GM10847 (cell line): ENCODE results near the gene VAT1L.

Experiments
- POLR2A ChIP-seq: IDR thresholded peaks from 2 replicates; pipeline ENCODE4 v1.6.1; 2011; ENCODE audit not compliant: insufficient read length; ENCODE audit errors: extremely low read depth

VAT1L gene

DNA sequence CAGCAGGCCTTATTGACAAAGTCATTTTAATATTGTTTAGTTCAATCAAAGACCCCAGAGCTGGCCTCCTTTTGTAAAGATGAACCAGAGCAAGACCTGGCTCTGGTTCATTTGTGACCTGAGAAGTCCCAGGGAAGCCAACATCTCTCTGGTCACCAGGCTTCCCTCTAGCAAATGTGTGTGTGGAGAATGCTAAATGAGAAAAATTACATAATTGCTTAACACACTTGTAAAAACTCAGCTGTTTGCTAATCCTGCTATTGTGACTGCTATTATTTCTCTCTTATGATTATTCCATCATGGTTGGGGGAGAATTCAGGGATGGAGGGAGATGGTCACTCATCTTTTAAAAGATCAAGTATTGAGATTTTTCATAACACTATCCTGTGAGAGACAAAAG lies 139.7 kb downstream of the VAT1L start:
- TF ChIP-seq POLR2A, result no peak

DNA sequence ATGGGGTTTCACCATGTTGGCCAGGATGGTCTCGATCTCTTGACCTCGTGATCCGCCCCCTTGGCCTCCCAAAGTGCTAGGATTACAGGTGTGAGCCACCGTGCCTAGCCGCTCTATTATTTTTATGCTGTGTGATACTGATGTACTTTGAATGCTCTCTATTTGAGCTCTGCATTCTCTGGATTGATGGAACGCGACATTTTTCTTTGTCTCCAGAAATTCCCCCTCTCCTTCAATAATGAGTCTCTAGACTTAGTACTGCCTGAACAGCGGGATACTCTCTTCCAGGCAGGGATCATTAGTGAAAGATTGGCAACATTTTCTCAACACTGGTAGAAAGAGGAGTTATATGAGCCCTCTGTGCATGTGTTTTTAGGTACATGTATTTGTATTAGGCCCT lies 140.6 kb downstream of the VAT1L start:
- no peak for TF ChIP-seq POLR2A

GRCh38 chr16:77931058-77931457 lies 142.7 kb downstream of the VAT1L start:
- TF ChIP-seq POLR2A, result no peak

GRCh38 chr16:77937473-77938149 lies 149.2 kb downstream of the VAT1L start:
- no peak for TF ChIP-seq POLR2A

DNA sequence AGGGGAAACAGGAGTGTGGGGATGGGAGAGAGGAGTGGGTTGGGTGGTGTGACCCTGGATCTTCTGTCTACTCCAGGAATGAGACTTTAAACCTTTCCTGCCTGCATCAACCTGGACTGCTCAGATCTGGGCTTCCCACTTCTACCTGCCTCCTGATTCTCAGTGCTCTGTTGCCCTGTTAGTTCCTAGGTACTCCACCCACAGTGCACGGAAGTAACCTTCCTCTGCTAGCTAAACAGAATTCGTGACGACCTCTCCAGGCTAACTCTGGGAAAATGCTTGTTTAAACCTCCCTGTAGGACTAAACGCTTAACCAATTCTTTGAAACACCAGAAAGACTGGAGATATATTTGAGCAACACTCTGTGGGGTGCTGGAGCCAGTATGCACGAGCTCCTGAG lies 150.5 kb downstream of the VAT1L start:
- no peak for TF ChIP-seq POLR2A

- TF ChIP-seq POLR2A, result no peak
Measured at GRCh38 chr16:77939968-77940367, 151.6 kb downstream of the VAT1L start.

- TF ChIP-seq POLR2A, result no peak
Measured at GRCh38 chr16:77943801-77944200, 155.4 kb downstream of the VAT1L start.

DNA sequence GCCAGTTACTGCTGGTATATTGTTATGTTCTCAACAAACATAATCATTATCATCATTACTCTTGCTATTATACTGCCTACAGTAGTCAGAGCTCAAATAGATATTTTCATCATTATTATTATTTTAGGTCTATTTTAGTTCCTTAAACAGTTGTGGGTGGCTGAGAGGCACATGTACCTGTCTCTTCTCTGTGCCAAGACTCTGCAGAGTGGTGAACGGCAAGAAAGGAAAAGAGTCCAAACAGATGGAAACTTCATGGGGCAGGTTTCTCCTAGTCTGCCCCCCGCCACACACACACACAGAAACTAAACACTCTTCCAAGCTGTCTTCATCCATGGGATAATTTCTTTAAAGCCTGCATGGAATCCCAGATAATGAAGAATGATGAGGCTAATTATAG lies 156.3 kb downstream of the VAT1L start:
- TF ChIP-seq POLR2A, result no peak

- TF ChIP-seq POLR2A, result no peak
Measured at GRCh38 chr16:77945126-77945525, 156.8 kb downstream of the VAT1L start.

DNA sequence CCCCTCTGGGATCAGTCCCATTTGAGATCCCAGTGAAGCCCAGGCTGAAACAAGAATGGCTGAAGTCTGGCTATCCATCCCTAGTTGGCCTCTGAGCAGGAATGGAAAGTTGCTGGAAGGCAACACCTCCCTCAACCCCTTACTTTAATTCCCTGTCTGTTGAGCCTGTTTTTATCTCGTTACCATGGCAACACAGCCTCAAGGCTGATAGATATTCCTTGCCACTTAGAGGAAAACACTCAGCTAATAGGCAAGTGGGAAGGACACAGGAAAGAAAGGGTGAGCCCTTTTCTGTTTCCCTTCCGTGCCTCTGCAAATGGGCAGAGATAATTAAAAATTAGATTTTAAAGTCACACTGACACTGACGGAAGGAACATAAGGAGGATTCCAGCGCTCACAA lies 158.5 kb downstream of the VAT1L start:
- no peak for TF ChIP-seq POLR2A

GRCh38 chr16:77948835-77949234 lies 160.5 kb downstream of the VAT1L start:
- no peak for TF ChIP-seq POLR2A

- TF ChIP-seq POLR2A, result no peak
Measured at GRCh38 chr16:77949445-77949844, 161.1 kb downstream of the VAT1L start.

- TF ChIP-seq POLR2A, result no peak
Measured at GRCh38 chr16:77951788-77952187, 163.4 kb downstream of the VAT1L start.

DNA sequence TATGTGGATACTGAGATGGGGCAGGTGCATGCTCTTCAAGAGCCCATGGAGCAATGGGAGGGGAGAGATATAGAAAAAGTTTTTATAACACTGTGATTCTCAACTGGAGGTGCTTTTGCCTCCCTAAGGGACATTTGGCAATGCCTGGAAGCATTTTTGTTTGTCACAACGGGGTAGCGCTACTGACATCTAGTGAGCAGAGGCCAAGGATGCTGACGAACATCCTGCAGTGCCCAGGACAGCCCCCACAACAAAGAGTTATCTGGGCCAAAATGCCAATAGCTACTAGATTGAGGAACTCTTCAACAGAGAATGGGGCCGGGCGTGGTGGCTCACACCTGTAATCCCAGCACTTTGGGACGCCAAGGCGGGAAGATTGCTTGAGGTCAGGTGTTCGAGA lies 166.8 kb downstream of the VAT1L start:
- TF ChIP-seq POLR2A, result no peak

DNA sequence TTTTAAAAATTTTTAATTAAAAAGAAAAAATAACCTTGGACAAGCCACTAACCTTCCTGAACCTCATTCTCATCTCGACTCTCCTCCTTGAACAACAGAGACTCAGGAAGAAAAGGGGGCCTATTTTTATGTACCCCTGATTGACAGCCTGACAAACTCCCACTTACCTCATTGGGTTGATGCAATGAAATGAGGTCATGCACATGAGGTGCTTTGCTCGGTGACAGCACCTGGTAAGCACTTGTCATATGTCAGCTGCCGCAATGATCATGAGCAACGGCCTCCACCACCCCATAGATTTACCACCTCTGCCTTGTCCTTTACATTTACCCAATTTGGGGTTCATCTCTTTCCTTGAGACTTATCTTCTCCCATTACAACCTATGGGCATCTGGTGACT lies 167.9 kb downstream of the VAT1L start:
- TF ChIP-seq POLR2A, result no peak

- no peak for TF ChIP-seq POLR2A
Measured at GRCh38 chr16:77960766-77961165, 172.4 kb downstream of the VAT1L start.

DNA sequence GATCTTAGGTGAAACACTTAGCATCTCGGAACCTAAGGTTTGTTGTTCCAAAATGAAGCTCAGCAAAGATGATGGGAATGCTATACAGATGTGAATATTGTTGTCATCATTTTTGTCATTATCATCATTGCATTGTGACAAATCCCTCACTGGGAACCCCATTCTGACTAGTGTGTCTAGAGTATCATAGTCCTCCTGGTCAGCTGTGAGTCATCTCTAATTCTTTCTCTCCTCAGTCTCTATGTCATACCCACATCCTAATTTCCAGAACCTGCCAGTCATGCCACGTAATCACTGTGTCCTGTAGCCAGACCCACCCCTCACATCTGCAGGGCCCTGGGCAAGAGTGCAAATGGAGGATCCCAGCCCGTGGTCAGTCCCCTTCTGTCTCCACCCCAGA lies 173.4 kb downstream of the VAT1L start:
- TF ChIP-seq POLR2A, result no peak
